Right atrium auricular region (tissue), 2 donors: ENCODE data around the gene TMEM79. TPM values are rescaled to one million over a fixed set of nuclear protein-coding genes. Genes with fewer than 3 reads are reported as not detected.

Experiments
- DNase-seq: peaks from one replicate; pipeline ENCODE4 v3.0.0-alpha.2; 2019; ENCODE audit warnings: low spot score
- H3K27ac ChIP-seq, 2 donors: fragments of 200-600 bp; sonication (generic); 1 replicate in 1 of 2; 2 replicates in 1 of 2; pipeline ENCODE4 v1.5.1; 2016 to 2019
- H3K27me3 ChIP-seq, 2 donors: fragments of 200-600 bp; sonication (generic); one replicate each; pipeline versions ENCODE4 v1.5.1 to v1.6.0; 2017 to 2019
- H3K36me3 ChIP-seq: fragments of 200-600 bp; sonication (generic); one replicate; pipeline ENCODE4 v1.5.1; 2016
- H3K4me1 ChIP-seq, 2 donors: fragments of 200-600 bp; sonication (generic); one replicate each; pipeline versions ENCODE4 v1.5.1 to v1.6.0; 2017 to 2019
- H3K4me3 ChIP-seq, 2 donors: fragments of 200-600 bp; sonication (generic); 1 replicate in 1 of 2; 2 replicates in 1 of 2; pipeline ENCODE4 v1.5.1; 2017 to 2019; ENCODE audit warnings: mild to moderate bottlenecking in 1 of 2, moderate library complexity in 1 of 2
- H3K9me3 ChIP-seq, 2 donors: fragments of 200-600 bp; sonication (generic); one replicate each; pipeline ENCODE4 v1.5.1; 2019
- total RNA-seq, 2 donors: library from RNA; depleted of rRNA; stranded (reverse); fragments of >200 nt; gene quantifications; one replicate each; pipeline ENCODE4 v1.1.0, GENCODE V29; 2016
- TF ChIP-seq, protein P1 (sequence below), 2 donors: fragments of 200-600 bp; sonication (generic); IDR thresholded peaks; one replicate each; pipeline ENCODE4 v1.5.1; 2019; ENCODE audit warnings: antibody characterized with exemption in 2 of 2

The TMEM79 gene
- total RNA-seq, 2 donors from 2014 or later = 0.96 to 1.0 TPM

DNA sequence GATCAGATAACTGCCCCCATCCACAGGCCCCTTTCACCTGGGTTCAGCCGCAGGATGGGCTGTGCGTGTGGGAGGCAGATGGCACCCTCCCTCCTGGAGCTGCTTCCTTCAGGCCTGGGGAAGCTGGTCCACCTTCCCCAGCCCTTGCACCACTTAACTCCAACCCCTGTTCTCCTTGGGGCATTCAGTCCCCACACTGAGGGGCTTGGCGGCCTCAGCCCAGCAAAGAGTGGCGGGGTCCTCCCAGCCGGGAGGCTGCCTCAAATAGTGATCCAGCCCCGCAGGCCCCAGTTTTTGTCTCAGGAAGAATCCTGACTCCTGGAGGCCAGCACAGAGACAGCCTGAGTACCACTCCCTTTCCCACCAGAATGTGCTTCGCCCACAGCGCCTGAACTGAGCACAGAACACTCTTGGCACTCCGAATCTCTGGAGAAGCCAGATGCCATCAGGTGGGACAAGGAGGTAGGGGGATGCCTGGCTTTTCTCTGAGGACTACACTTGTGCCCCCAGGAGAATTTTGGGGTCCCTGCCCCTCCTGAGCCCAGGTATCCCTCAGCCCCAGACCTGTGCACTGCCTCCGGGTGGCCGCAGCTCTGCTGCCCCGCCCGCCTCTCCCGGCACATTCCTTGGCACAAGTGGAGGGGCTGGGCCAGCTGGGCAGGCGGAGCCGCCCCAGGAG lies 37.2 kb upstream of the TMEM79 start:
- DNase-seq = no peak

DNA sequence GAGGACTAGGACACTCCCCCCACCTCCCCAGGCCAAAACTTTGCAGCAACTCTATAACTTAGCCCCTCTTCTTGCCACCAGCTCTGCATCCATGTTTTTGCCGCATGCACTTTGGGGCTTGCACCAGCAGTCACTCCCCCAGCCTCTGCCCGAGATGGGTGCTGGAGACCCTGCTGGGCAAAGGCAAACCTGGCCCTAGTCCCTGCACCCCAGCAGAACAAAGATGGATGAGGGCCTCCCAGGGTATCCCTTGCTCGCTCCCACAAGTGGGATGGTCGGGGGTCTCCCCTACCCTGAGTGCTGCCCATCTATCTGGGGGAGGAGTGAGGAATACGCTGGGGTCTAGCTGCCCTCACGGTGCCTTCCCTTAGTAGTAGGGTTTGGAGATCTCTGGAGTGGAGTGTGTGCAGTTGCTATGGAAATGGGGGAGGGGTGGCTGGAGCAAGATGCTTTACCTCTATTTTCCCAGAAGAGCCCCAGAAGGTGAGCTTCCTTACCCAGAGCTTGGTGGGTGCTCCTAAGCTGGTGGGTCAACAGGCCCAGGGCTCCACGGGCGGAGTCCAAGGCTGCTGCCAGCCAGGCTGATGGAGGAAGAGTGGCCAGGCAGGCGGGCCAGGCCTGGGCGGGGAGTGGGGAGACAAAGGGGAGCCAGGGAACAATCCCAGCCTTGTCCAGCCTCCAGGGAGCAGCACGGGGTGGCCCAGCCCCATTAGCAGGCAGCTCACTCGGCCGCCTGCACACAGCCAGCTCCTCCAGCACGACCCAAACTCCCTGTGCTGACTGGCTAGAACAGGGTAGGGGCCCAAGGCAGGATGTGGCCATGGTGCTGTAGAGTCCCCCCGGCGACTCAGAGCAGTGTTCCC lies 36.4 kb upstream of the TMEM79 start, which contains the start of gene PAQR6:
Gene PAQR6 (minus strand): TSS at position 597 of the 863 bp plus-strand sequence. CDS start 1,325 bp downstream, outside the sequence.
- TF ChIP-seq, protein P1, sequence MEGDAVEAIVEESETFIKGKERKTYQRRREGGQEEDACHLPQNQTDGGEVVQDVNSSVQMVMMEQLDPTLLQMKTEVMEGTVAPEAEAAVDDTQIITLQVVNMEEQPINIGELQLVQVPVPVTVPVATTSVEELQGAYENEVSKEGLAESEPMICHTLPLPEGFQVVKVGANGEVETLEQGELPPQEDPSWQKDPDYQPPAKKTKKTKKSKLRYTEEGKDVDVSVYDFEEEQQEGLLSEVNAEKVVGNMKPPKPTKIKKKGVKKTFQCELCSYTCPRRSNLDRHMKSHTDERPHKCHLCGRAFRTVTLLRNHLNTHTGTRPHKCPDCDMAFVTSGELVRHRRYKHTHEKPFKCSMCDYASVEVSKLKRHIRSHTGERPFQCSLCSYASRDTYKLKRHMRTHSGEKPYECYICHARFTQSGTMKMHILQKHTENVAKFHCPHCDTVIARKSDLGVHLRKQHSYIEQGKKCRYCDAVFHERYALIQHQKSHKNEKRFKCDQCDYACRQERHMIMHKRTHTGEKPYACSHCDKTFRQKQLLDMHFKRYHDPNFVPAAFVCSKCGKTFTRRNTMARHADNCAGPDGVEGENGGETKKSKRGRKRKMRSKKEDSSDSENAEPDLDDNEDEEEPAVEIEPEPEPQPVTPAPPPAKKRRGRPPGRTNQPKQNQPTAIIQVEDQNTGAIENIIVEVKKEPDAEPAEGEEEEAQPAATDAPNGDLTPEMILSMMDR (IDR thresholded peaks at IDR 0.05) = no peak
- no peak for DNase-seq
- Histone ChIP-seq H3K27ac (no peak within 1 kb of the TSS), H3K4me3 (no peak within 1 kb of the TSS), H3K4me1 (peaks cover 0 to 49% of the 10 kb centered on the region in 2 donors), H3K27me3 (no peaks in the 10 kb centered on the region), H3K36me3 (peaks cover 36% of the 10 kb centered on the region), H3K9me3 (no peaks in the 10 kb centered on the region)

More for the DNA sequence above, 37.2 kb upstream of the TMEM79 start:
- H3K4me3 ChIP-seq = no peak overlapping the region
- H3K27ac ChIP-seq = no peak overlapping the region
- TF ChIP-seq, protein P1 (IDR thresholded peaks at IDR 0.05) = no peak
- H3K9me3 ChIP-seq = no peaks in the 10 kb centered on the region
- H3K27me3 ChIP-seq = no peaks in the 10 kb centered on the region
- peaks cover 0 to 49% of the 10 kb centered on the region in 2 donors for H3K4me1 ChIP-seq
- H3K36me3 ChIP-seq = peaks cover 28% of the 10 kb centered on the region

DNA sequence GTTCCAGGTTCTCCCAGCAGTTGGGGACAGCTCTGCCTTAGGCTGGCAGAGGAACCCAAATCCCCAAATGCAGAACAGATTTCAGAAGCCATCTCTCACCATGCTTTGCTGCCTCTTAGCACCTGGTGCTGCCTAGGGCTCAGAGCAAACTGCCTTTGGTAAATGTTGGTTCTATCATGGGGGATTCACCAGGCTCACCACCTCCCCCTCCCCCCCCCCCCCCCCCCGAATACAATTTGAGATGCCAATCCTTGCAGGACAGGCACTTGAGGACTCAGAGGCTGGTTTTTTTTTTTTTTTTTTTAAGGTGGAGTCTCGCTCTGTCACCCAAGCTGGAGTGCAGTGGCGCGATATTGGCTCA lies 35.8 kb upstream of the TMEM79 start:
- Histone ChIP-seq H3K9me3 (no peaks in the 10 kb centered on the region), H3K4me1 (peaks cover 0 to 49% of the 10 kb centered on the region in 2 donors), H3K4me3 (no peak overlapping the region), H3K27me3 (no peaks in the 10 kb centered on the region), H3K27ac (no peak overlapping the region), H3K36me3 (peaks cover 42% of the 10 kb centered on the region)
- DNase-seq = no peak
- TF ChIP-seq, protein P1 (IDR thresholded peaks at IDR 0.05) = no peak

GRCh38 chr1:156249593-156249992 lies 34.5 kb upstream of the TMEM79 start:
- no peak for DNase-seq
- TF ChIP-seq, protein P1 (IDR thresholded peaks at IDR 0.05) = no peak
- H3K4me1 ChIP-seq = peaks cover 0 to 49% of the 10 kb centered on the region in 2 donors
- H3K9me3 ChIP-seq = no peaks in the 10 kb centered on the region
- H3K27me3 ChIP-seq = no peaks in the 10 kb centered on the region
- H3K36me3 ChIP-seq = peaks cover 53% of the 10 kb centered on the region
- no peak overlapping the region for H3K27ac ChIP-seq
- no peak overlapping the region for H3K4me3 ChIP-seq

GRCh38 chr1:156251527-156251926 lies 32.6 kb upstream of the TMEM79 start:
- H3K4me1 ChIP-seq = peaks cover 0 to 35% of the 10 kb centered on the region in 2 donors
- TF ChIP-seq, protein P1 (IDR thresholded peaks at IDR 0.05) = no peak
- no peaks in the 10 kb centered on the region for H3K9me3 ChIP-seq
- H3K4me3 ChIP-seq = no peak overlapping the region
- H3K27me3 ChIP-seq = no peaks in the 10 kb centered on the region
- no peak for DNase-seq
- peaks cover 65% of the 10 kb centered on the region for H3K36me3 ChIP-seq
- H3K27ac ChIP-seq = no peak overlapping the region
